Neuron (in vitro differentiated cells): ENCODE results near the gene SYNDIG1.
A peak's percentile ranks its signal among the peaks of the same experiment; 100 is the strongest.

Source experiments
- H2AFZ ChIP-seq: one replicate; pipeline ENCODE4 v1.6.1; 2013; ENCODE audit warnings: low read depth, mild to moderate bottlenecking, inconsistent platforms, low read length, moderate library complexity
- H3K27me3 ChIP-seq: one replicate; pipeline ENCODE4 v1.6.1; 2013; ENCODE audit warnings: low read length; ENCODE audit not compliant: insufficient read depth
- H3K36me3 ChIP-seq: one replicate; pipeline ENCODE4 v1.6.1; 2013; ENCODE audit warnings: low read length; ENCODE audit not compliant: insufficient read depth
- H3K4me1 ChIP-seq: one replicate; pipeline ENCODE4 v1.6.1; 2013; ENCODE audit warnings: low read length; ENCODE audit not compliant: insufficient read depth
- H3K4me3 ChIP-seq: 2 replicates; pipeline ENCODE4 v1.5.1; 2013; ENCODE audit warnings: mild to moderate bottlenecking, low read length, moderate library complexity
- H3K9me3 ChIP-seq: one replicate; pipeline ENCODE4 v1.6.1; 2013; ENCODE audit warnings: low read length

The SYNDIG1 gene

DNA sequence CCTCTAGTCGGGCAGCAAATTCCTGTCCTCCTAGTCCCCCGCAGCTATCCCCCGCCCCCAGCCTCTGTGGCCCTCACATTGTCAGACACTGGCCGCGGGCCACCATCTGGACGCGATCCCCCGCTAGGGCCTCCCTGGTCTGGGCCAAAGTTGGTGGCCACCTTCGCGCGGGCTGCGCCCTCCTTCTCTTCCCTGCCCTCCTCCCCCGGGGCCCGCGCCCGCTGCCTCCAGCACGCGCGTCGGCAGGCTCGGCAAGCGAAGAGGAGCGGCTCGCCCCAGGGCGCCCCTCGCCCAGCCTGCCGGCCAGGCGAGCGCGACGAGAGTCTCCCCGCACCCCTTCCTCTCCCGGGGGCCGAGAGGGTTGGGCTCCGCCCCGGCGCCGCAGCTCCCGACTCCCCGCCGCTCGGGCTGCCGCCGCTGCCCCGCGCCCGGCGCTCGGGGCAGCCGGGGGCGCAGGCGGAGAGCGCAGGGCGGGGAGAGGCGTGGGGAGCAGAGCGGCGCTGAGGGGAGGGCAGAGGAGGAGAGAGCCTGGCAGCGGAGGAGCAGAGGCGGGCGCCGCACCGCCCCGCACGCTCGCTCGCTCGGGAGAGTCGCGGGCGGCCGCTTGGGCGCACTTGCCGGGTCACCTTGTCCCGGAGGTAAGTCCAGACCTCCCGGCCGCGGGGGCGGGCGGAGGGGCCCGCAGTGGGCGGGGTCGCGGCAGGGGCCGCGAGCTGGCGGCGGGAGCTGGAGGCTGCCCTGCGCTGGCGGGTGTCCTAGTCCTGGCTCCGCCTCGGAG, at the start of gene SYNDIG1:
TSS of gene SYNDIG1 (plus strand) at position 514 of the 778 bp plus-strand sequence. CDS start 73,469 bp downstream, outside the sequence.
- Histone ChIP-seq H3K9me3 (no peaks in the 10 kb centered on the region), H3K27me3 (peaks cover 63% of the 10 kb centered on the region), H3K36me3 (no peaks in the 10 kb centered on the region), H2AFZ (no peak within 1 kb of the TSS), H3K4me1 (peaks cover 6% of the 10 kb centered on the region), H3K4me3 (peak within 1 kb of the TSS; percentile 24)

GRCh38 chr20:24419786-24420185, 49.6 kb upstream of the SYNDIG1 start:
- no peak overlapping the region for H3K4me3 ChIP-seq
- no peaks in the 10 kb centered on the region for H3K9me3 ChIP-seq
- H3K27me3 ChIP-seq = no peaks in the 10 kb centered on the region
- H2AFZ ChIP-seq = no peak overlapping the region
- H3K4me1 ChIP-seq = no peaks in the 10 kb centered on the region
- no peaks in the 10 kb centered on the region for H3K36me3 ChIP-seq

DNA sequence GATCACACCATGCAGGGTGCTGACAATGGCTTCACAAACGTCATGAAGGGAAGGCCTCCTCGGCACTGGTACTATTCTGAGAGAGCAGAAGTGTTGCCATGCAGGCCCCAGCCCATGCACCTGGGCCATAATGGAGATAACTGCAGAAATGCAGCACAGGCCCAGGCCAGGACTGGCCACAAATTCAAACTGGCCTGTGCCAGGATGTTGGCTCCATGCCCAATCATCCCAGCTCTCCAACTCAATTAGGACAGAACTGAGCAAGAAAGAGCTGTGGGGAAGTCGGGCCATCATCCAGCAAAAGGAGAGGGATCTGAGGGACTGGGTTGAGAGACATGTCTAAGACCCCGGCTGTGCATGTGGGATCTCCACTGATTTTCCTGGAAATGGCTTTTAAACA, 48.9 kb upstream of the SYNDIG1 start:
- H3K9me3 ChIP-seq = no peaks in the 10 kb centered on the region
- no peaks in the 10 kb centered on the region for H3K36me3 ChIP-seq

DNA sequence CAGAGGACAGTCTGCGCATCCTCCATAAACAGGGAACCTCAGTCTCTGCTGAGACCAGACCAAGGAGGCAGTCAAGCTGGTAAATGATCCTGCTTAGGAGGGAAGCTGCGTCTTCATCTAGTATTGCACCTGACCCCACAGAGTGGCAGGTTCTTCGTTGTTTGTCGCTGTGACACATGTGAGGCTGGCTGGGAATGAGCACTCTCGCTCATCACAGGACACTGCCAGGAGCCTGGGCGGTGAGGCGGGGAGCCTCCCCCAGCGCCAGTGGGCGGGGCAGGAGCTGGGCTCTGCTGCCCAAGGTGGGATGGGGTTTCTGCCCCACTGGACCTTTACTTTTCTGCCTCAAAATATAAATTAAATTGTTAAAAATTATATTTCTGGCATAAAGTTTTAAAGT, 48.4 kb upstream of the SYNDIG1 start:
- Histone ChIP-seq H3K4me3 (no peak overlapping the region), H3K36me3 (no peaks in the 10 kb centered on the region), H2AFZ (no peak overlapping the region), H3K27me3 (no peaks in the 10 kb centered on the region), H3K4me1 (peaks cover 3% of the 10 kb centered on the region), H3K9me3 (no peaks in the 10 kb centered on the region)

More for the DNA sequence above, 48.9 kb upstream of the SYNDIG1 start:
- H3K27me3 ChIP-seq = no peaks in the 10 kb centered on the region
- no peak overlapping the region for H2AFZ ChIP-seq
- no peak overlapping the region for H3K4me3 ChIP-seq
- peaks cover 1% of the 10 kb centered on the region for H3K4me1 ChIP-seq

DNA sequence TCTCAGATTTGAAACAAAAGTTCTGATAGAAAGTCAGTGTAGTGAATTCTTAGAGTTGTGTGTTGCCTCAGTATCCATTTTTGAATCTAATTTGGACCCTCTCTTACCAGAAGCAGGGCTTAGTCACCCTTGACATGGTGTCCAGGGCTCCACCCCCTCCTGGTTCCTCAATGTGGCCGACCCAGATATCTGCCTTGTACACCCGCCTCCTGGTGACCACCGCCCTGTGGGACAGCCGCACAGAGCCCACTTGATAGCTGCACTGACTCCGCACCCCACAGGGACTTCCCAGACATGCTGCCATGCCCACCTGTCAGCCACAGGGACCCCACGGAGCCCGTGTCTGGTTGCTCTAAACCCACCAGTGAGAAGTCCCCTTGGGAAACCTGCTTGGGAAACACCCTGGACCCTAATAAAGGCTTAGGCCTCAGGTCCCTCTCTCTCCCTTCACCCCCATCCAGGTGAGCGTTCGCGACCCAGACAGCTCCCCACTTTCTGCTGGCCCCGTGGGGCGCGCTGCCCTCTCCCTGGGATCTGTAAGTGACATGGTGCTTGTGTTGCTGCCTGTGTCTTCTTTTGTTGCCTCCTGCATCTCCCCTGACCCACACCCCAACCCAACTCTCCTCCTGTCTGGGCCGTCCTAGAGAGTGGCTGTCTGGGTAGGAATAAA, 47.2 kb upstream of the SYNDIG1 start:
- no peaks in the 10 kb centered on the region for H3K9me3 ChIP-seq
- no peak overlapping the region for H2AFZ ChIP-seq
- H3K4me1 ChIP-seq = peaks cover 3% of the 10 kb centered on the region
- H3K27me3 ChIP-seq = no peaks in the 10 kb centered on the region
- no peaks in the 10 kb centered on the region for H3K36me3 ChIP-seq
- no peak overlapping the region for H3K4me3 ChIP-seq

GRCh38 chr20:24423390-24424313, 45.8 kb upstream of the SYNDIG1 start:
- Histone ChIP-seq H3K4me1 (peaks cover 3% of the 10 kb centered on the region), H3K36me3 (no peaks in the 10 kb centered on the region), H3K9me3 (no peaks in the 10 kb centered on the region), H2AFZ (no peak overlapping the region), H3K4me3 (no peak overlapping the region), H3K27me3 (no peaks in the 10 kb centered on the region)

DNA sequence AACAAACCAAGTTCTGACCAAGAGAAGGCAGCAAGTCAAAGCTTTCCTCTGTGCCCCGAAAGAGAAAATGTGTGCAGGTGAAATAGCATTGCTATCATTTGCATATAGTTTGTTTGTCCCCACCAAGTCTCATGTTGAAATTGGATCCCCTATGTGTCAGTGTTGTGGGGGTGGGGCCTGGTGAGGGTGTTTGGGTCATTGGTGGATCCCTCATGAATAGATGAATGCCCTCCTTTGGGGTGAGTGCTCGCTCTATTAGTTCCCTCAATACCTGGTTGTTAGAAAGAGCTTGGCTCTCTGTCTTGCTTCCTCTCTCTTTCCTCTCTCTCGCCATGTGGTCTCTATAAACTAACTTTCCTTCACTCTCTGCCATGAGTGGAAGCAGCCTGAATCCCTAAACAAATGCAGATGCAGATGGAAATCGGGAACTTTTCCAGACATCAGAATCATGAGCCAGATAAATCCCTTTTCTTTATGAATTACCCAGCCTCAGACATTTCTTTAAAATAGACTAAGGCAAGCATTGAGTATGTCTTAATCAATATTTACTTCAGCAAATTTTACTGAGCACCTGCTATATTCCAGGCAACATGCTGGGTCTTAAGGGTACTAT, 43.8 kb upstream of the SYNDIG1 start:
- Histone ChIP-seq H2AFZ (no peak overlapping the region), H3K36me3 (no peaks in the 10 kb centered on the region), H3K9me3 (no peaks in the 10 kb centered on the region), H3K27me3 (no peaks in the 10 kb centered on the region), H3K4me1 (peaks cover 3% of the 10 kb centered on the region), H3K4me3 (no peak overlapping the region)

DNA sequence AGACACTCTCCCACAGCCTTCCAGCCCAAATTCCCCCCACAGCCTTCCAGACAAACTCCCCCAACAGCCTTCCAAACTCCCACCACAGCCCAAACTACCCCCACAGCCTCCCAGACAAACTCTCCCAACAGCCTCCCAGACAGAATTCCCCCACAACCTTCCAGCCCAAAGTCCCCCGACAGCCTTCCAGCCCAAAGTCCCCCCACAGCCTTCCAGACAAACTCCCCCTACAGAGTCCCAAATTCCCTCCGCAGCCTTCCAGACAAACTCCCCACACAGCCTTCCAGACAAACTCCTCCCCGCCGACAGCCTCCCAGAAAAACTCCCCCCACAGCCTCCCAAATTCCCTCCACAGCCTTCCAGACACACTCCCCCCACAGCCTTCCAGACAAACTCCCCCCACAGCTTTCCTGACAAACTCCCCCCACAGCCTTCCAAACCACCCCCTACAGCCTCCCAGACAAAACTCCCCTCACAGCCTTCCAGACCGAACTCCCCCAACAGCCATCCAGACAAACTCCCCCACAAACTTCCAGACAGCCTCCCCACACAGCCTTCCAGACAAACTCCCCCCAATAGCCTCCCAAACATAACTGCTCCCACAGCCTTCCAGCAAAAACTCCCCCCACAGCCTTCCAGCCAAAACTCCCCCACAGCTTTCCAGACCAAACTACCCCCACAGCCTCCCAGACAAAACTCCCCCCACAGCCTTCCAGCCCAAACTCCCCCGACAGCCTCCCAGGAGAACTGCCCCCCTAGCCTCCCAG, 38.0 kb upstream of the SYNDIG1 start:
- no peaks in the 10 kb centered on the region for H3K9me3 ChIP-seq
- H3K36me3 ChIP-seq = no peaks in the 10 kb centered on the region
- no peak overlapping the region for H3K4me3 ChIP-seq
- no peak overlapping the region for H2AFZ ChIP-seq
- H3K27me3 ChIP-seq = no peaks in the 10 kb centered on the region
- no peaks in the 10 kb centered on the region for H3K4me1 ChIP-seq

- Histone ChIP-seq H3K9me3 (no peaks in the 10 kb centered on the region), H3K36me3 (no peaks in the 10 kb centered on the region), H3K4me3 (no peak overlapping the region), H3K4me1 (no peaks in the 10 kb centered on the region), H2AFZ (no peak overlapping the region), H3K27me3 (no peaks in the 10 kb centered on the region)
Observed at GRCh38 chr20:24432046-24432442, 37.4 kb upstream of the SYNDIG1 start.

DNA sequence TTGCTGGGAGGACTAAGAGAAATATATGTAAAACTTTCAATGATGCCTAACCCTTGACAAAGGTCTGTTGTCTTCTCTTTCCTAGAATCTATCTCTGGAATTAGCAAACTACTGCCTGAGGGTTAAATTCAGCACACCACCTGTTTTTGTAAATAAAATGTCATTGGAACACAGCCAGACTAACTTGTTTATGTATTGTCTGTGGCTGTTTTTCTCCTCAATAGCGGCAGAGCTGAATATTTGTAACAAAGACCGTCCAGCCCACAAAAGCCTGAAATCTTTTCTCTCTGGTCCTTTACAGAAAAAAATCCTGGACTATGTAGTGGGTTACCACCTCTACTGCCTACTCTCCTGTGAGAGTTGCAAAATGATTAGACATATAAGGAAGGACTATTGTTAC, 33.3 kb upstream of the SYNDIG1 start:
- no peak overlapping the region for H2AFZ ChIP-seq
- H3K4me3 ChIP-seq = no peak overlapping the region
- no peaks in the 10 kb centered on the region for H3K36me3 ChIP-seq
- no peaks in the 10 kb centered on the region for H3K4me1 ChIP-seq
- no peaks in the 10 kb centered on the region for H3K27me3 ChIP-seq
- no peaks in the 10 kb centered on the region for H3K9me3 ChIP-seq

- Histone ChIP-seq H2AFZ (no peak overlapping the region), H3K36me3 (no peaks in the 10 kb centered on the region), H3K4me3 (no peak overlapping the region), H3K4me1 (no peaks in the 10 kb centered on the region), H3K27me3 (no peaks in the 10 kb centered on the region), H3K9me3 (no peaks in the 10 kb centered on the region)
Observed at GRCh38 chr20:24437196-24438082, 32.0 kb upstream of the SYNDIG1 start.
